ENCODE measurements around the gene DCLK2.

DCLK2 gene

DNA sequence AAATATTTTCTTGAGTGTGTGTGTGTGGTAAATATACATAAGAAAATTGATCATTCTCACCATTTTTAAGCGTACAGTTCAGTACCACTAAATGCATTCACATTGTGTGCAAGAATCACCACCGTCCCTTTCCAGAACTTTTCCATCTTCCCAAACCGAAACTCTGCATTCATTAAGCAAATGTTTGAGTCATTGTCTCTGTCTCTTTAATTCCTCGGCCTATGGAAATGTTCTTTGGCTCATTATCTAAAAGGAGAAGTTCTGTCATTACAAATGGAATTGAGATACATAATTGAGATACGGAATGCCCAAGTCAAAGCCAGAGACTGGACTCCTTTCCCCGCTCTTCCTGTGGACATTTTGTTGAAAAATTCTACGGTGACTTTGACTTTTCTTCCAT, 168.9 kb downstream of the DCLK2 start:
- DNase-seq, result no peak

DNA sequence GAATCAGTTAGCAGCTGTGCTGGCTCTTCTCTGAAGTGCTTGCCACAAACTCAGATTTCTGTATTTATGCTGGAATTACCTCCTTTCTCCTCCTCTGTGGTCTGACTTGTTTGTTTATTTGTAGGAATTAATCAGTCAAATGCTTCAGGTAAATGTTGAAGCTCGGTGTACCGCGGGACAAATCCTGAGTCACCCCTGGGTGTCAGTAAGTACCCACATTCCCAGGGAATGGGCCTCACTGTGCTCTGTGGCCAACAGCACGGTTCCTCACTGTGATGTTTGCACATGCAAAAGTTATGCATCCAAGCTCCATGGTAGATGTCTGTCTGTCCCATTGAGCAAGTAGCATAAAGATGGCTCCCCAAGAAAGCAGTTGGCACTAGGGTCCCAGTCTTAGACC, 169.9 kb downstream of the DCLK2 start:
- no peak for DNase-seq

DNA sequence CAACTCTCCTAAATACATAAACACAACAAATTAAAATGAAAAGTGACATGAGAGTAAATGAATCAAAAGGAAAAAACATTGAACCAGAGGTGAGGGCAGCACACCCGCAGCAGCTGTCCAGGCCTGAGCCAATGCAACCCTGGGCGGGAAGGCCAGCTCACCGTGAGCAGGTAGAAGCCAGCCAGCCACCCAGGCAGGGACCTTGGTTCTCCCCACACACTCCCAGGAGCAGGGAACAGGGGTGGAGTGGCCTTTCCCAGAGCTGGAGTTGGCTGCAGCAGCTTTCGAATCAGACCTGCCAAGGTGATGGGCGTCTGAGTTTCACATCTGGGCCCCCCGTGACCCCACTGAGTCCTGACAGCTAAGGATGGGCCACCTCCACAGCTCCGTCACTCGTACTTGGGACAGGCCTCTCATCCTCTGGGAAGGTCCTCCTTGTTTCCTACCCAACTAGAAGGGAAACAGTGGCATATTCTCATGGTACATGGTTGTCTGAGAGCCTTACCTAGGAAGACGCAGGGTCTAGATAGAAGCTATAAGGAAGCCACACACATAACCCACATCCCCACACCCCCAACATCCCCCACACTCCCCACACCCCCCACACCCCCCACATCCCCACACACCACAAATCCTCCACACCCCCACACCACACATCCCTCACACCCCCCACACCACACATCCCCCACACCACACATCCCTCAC, 172.2 kb downstream of the DCLK2 start:
- DNase-seq, result no peak

DNA sequence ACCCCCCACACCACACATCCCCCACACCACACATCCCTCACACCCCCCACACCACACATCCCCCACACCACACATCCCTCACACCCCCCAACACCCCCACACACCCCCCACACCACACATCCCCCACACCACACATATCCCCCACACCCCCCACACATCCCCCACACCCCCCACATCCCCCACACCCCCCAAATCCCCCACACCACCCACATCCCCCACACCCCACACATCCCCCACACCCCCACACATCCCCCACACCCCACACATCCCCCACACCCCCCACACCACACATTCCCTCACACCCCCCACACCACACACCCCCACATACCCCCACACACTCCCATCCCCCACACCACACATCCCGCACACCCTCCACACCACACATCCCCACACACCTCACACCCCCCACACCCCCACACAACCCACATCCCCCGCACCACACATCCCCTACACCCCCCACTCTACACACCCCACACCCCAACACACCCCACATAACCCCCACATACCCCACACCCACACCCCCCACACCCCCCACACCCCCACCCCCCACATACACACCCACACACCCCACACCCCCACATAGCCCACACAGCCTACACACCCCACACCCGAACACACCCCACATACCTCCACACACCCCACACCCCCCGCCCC, 172.9 kb downstream of the DCLK2 start:
- no peak for DNase-seq

DNA sequence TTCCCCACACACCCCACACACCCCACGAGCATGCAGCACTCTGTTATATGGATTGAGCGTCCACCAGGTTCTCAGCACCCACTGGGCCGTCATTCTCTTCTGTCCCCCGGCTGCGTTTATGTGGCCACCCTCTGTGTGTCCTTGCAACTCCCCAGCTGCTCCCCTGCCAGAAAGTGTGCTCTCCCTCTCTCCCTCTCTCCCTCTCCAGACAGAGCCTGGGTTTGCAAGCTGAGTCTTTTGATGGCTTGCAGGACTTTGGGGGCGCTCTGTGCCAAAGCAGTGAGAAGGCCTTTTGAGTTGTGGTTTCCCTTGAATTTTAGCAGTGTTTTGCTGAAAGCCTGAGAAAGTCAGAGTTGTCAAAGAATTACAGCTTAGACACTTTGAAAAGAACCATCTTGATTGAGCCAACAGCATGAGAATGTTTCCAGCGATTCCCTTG, 173.5 kb downstream of the DCLK2 start:
- no peak for DNase-seq

DNA sequence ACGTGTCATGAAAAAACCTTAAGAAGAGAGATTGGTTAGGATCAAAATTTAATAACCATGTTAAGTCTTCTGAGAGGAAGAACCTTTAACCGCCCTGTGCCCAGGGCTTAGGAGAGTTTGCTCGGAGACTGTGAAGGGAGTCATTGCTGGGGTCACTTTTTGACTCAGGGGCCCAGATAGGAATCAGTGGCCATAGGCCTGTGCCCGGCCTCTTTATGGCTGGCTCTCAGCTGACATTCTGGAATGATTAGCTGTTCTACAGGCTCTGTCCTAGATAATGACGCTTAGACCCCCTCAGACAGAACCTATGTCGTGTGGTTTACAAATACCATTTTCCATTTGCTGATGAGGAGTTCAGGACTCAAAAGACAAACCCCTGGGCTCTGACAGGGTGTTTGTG, 174.1 kb downstream of the DCLK2 start:
- DNase-seq, result no peak

DNA sequence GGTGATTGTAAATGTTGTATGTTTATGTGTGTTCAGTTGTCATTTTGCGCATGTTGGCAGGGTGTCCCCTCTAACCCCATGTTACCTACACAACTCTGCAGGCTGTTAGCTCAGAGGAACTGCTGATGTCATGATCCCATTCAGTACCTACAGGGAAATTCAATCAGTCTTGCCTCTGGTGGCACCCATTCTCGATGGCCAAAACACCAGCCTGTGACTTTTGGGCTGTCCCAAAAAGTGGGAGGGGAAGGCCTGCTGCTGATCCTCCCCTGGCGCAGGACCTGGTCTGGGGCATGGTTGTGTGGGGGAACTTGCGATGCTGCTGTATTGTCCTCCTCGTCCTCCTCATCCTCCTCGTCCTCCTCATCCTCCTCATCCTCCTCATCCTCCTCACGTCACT, 174.5 kb downstream of the DCLK2 start:
- DNase-seq, result no peak

DNA sequence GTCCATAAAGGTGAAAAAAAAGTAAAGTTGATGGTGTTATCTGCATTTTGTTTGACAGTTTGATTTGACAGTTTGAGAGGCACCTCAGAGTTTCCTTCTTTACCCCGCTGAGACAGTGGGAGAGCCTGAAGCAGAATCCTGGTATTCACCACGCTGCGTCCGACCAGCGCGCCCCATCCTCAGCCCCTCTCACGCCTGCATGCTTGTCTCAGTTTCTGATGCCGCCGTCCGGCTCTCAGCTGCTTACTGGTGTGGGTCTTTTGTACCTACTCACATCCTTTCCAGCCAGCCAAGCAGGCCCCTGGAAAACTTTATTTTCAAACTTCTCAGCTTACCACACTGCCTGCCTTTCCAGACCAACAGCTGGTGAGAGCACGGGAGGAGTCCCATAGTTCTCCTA, 175.2 kb downstream of the DCLK2 start:
- no peak for DNase-seq

DNA sequence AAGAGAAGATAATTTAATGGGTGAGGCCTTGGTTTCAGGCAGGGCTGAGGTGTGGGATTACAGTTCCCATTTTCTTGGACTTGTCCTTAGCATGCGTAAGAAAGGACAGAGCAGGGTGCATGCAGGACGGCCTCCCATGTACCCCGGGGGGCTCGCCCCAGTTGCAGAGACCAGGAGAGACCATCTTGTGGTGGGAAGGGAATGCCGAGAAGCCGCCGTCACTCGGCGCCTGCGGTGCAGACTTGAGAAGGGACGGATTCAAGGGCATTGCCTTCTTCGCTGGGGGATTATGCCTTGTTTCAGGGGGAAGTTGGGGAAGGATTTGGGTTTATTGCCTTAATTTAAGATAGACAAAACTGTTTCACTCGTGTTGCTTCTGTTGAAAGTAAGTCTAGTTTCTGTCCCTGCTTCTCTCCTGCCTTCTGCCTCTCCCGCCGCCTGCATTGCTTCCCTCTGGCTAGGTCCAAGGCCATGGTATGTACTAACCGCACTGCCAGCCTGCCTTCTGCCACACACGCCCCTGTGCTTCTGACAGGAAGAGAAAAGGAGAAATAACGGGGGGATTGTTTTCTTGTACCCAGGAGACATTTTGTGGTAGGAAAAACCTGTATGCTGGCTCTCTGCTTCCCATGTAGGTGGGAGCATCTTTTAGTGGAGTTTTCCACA, 175.9 kb downstream of the DCLK2 start:
- no peak for DNase-seq

DNA sequence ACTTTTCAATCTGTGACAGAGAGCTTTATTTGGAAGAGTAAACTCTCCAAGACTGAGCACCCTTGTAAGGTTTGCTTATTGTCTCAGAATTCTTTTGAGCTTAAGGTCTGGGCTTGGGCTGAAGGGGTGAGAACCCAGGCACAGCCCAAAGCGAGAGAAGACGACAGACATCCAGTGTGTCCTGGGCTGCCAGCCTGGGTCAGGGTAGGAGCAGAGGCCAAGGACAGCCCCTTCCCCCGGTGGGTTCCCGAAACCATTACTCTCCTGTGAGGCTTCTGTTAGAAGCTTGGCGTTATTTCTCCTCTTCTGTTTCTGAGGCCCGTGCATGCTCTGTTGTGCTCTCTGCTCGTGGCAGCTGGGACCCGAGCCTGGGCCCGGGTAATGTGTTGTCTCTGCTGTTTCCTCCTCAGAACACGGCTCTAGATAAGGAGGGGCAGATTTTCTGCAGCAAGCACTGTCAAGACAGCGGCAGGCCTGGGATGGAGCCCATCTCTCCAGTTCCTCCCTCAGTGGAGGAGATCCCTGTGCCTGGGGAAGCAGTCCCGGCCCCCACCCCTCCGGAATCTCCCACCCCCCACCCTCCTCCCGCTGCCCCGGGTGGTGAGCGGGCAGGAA, 177.5 kb downstream of the DCLK2 start:
- DNase-seq, result no peak

DNA sequence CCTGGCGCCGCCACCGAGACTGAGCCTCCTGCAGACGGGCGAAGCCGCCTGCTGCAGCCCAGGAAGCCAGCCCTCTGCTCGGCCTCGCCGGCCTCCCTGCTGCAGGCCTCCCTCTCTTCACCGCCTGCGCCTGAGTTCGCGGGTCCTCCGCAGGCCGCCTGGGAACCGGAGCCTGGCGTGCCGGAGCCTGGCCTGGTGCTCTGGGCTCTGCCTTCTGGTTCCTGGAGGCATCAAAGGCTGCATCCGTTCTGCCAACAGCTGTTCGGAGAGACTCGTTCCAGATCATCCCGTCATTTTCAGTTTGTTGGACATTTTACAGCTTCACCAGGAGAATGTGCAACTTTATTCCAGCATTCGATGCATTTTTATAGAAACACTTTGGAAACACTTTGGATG, 178.0 kb downstream of the DCLK2 start:
- no peak for DNase-seq

DNA sequence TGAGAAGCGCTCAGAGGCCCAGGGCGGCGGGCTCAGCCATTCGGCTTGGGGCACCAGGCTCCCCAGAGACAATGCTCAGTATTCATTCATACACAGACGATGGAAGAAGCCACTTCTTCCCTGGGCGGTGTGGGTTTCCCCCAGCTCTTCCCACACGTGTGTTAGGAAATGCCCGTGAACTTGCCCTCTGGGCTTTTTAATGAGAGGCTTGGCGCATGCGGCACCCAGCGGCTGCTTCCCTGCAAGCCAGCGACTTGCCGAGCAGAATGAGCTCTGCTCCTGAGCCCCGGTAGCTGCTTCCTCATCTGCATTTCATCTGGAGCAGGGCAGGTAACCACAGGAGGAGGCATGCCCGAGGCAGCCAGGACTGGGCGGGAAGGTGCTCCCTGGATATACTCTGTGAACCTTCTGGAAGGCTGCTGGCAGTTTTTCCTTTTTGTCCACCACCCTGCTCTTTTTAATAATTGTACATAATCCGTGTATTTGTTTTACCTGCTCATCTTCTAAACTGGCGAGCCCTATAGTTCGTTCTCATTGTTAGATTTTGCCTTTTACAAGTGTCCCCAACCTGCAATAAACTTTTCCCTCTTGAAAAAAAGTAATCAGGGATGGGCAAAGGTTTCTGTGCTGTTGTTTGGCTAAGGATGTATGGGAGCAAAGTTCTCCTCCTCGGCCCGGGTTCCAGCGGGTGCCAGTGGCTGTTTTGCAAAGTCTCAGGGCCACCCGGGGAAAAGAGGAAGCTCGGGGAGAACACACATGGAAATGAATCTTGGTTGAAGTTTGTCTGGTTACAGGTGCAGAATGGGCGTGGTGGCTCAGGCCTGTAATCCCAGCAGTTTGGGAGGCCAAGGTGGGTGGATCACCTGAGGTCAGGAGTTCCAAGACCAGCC, 178.8 kb downstream of the DCLK2 start:
- DNase-seq, result no peak

DNA sequence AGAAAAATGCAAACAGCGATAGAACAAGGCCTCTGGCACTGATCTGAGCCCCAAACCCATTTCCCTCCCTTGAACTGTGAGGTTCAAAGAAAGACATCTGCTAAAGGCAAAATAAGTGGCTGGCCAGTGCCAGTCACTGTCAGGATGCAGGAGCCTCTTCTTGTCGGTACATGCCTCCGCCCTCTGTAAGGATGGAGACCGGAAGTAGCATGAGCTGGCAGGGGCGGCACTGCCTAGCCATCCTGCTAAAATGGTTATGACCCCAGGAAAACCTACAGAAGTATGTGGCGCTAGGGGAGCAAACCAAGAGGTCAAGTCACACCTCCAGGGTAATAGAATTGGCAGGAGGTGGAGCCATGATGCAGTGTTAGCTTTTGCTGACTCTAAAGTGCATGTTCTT, 180.3 kb downstream of the DCLK2 start:
- DNase-seq, result no peak

DNA sequence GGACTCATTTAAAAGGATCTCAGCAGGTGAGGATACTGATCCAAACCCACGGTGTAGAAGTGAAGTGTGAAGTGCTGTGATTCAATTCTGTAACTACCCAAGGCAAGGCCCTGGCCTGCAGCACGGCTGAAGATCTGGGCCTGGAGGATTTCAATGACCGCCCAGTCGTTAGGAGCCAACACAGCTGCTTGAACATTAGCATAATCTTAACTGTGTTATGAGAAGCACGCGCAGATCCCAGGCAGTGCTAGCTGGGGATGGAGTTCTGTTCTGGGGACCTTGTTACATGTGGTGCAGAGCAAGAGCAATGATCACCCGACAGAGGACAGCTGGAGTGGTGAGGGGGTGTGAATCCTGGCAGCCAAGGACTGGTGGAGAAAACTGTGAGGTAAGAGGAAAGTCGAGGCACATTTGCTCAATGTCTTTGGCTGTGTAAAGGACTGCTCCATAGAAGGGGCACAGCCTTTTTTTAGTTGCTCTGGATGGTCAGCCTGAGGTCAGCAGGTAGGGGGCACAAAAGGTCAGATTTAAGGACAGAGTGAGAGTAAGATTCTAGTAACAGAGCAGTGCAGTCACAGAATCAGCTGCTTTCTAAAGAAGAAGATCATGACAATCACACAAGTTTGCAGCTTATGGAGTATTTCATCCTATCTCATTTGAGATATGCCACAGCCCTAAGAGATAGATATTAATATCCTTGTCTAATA, 181.8 kb downstream of the DCLK2 start:
- no peak for DNase-seq

DNA sequence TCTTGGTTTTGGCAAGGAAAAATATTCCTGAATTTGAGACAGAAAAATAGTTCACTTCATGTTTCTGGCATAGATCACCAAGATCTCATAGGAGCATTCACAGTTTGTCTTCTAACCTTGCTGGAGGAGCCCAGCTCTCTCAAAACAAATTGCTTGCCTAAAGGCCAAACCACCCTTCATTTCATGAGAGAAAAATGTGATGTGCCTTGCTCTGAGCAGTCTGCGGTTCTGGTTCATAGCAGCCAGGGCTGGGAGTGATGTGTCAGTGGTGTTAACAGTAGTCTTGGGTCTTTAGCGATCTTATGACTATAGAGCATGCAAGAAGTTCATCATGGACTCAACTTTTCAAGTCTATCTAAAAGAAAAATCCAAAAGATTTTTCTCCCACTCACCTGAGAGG, 183.3 kb downstream of the DCLK2 start:
- DNase-seq, result no peak

DNA sequence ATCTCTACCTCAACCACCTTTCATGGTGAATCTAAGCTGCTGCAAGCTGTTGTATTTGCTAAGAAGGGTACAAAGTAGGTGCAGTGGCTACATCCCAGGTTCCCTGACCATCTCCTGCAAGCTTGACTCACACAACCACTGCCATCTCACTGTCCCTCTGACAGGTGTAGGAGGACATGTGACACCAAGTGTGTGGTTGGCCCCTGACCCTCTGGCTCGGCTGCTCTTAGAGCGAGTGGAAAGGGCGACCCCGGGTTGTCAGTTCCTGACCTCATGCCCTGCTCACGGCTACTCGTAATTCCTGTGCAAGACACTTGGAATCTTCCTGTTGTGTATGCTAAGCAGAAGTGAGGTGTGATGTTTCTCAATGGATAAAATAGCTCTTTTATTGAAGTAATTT, 184.4 kb downstream of the DCLK2 start:
- DNase-seq, result no peak

DNA sequence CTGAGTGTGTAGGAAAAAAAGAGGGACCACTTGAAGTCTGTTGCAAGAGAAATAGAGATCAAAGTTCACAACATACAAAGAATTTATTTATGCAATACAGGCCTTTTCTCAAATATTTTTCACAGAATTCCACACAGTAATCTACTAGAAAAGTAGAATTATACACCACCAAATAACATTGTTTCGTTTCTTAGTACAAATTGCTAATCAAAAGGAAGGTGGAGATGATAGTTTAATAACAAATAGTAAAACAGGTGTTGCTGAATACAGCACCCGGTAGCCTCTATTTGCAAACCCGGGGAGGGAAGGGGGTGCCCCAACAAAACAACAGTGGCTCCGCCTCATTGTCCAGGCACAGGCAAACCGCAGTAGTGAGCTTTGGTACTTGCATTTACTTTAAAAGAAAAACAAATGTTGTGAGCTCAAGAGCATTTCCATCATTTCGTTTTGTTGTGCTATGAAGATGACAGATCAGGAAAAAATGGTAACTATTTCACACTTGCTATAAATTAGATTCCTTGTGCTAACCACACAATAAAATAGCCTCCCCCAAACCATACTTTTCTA, 186.4 kb downstream of the DCLK2 start:
- DNase-seq, result no peak

DNA sequence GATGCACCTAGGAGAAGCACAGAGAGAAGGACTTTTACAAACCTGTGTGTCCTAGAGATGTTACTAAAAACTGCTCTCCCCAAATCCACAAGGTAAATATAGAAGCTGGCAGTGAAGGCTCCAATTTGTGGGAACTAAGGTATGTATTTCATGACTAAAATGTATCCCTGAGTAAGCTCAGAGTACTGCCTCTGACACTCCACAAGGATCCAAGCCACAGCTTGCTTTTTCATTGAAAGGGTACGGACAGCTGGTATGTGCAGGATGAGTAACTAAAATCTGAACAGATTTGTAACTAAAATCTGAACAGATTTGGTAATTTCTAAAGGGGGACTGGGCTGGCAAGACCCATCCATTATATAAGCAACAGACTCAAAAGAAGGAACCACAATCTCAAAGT, 187.6 kb downstream of the DCLK2 start:
- DNase-seq, result no peak

DNA sequence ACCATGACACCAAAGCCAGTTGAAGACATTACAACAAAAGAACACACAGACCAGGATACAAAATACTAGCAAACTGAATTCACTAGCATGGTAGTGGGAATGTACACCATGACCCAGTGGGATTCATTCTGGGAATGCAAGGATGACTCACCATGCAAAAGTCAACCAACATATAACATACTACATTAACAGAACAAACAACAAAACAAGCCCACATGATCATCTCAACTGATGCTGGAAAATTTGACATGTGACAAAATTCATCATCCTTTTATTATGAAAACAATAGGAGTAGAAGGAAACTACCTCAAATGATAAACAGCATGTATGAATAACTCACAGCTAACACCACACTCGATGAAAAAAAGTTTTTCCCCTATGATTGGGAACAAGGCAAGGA, 190.2 kb downstream of the DCLK2 start:
- no peak for DNase-seq

DNA sequence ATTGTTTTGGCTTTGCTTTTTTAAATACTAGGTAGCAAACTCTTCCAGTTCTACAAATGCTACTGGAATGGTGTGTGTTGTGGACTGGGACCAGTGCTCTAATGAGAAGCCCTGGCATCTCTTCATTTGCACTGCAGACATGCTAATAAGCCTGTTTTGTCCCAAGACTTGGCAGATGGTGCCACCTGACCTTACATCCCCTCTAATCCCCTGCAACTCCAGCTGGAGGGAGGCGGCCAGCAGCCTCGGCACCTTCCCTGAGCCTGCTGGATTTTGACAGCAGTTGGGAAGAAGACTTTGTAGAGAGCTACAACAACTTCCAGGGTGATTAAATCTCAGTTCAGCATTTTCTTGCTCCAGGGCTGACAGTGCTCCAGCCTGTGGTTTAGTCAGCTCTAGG, 200.0 kb downstream of the DCLK2 start:
- DNase-seq, result no peak

DNA sequence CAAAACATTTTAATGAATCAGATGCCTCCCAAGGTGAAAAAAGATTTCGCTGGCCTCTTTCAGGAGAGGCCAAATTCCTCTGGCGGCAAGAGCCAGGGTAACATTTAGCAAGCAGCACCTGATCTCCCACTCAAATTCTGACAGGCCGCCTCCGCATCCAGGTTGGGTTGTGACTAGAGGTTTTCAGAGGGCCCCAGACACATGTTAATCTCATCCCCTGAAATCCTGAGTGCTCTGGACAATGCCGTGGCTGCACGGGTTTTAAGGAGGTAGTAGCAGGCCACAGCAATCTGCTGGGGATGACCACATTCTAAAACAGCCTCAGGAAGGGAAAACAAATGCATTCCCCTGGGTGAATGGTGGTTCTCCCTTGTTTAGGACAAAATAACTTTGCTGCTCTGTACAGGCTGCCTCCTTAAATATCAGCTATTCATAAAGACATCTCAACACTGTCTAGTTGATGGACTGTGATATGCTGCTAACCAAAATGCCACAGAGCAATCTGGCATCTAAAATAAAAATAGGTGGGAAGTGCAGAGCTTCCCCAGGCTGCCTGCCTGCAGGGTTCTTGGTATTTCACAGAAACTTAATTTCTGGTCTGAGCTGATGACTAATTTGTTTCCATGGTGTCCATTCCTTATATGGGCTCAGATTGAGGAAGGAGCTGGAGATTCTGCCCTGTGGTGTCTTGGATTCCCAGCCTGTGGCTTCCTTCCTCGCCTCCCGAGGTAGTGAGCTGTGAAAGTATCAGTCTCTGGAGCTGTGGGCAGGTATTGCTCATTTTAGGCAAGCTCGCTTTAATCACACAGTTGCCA, 202.0 kb downstream of the DCLK2 start:
- peak; percentile 75 to 88 for DNase-seq
